ENCODE results near the gene RPL12.
A peak's percentile ranks its signal among the peaks of the same experiment; 100 is the strongest.

RPL12 gene

DNA sequence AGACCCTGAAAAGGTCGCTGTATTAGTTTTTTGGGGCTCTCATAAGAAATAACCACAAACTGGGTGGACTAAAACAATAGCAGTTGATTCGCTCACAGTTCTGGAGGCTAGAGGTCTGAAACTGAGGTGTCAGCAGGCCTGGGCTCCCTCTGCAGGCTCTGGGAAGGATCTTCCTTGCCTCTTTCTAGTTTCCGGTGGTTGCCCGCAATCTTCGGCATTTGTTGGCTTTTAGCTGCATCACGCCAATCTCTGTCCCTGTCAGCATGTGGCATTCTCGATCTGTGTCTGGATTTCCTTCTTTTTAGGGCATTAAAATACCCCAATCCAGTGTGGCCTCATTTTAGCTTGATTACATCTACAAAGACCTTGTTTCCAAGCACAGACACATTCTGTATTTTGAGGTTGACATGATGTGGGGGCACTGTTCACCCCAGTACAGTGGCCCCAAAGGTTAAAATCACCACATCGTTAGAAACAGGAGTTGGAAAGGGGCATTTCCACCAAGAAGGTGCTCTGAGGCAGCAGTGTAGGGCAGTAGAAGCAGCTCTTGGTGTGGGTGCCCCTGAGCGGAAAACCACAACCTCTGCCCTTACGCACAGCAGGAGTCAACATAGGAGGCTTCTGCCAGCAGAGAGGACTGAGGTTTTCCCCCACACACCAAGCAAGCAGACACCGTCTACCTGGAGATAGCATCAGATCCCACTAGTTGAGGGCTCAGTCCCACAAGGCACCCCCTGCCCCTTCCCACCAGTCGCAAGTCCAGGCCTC is 13.5 kb downstream of the RPL12 start:
- DNase-seq: no peak

DNA sequence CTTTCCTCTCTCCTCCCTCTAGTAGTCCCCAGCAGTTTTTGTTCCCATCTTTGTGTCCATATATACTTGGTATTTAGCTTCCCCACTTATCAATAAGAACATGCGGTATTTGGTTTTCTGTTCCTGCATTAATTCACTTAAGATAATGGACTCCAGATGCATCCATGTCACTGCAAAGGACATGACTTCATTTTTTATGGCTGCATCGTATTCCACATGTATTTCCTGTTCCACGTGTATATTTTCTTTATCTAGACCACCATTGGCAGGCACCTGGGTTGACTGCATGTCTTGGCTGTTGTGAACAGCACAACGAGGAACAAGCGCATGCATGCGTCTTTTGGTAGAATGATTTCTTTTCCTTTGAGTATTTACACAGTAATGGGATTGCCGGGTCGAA is 20.8 kb downstream of the RPL12 start:
- DNase-seq: no peak

DNA sequence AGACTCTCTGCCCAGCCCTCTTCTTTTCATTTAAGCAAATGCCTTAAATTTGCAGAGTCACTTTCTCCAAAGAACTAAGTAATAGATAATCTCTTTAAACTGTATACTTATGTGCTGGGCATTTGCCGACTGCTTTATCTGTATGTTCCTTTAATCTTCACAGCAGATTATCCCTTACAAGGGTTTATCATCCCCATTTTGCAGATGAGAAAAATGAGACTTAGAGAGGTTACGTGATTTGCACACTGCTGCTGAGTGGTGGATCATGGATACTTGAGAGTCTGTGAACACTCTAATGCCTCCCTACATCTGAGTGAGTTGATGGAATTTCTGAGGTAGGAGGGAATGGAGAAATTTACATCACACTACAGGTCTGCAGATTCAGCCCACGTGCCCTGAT is 22.9 kb downstream of the RPL12 start:
- no peak for DNase-seq

- peak; percentile 35 to 50 for DNase-seq
Measured at GRCh38 chr9:127426756-127427155, 24.4 kb downstream of the RPL12 start.

GRCh38 chr9:127424676-127424999 is 26.6 kb downstream of the RPL12 start:
- DNase-seq: no peak

DNA sequence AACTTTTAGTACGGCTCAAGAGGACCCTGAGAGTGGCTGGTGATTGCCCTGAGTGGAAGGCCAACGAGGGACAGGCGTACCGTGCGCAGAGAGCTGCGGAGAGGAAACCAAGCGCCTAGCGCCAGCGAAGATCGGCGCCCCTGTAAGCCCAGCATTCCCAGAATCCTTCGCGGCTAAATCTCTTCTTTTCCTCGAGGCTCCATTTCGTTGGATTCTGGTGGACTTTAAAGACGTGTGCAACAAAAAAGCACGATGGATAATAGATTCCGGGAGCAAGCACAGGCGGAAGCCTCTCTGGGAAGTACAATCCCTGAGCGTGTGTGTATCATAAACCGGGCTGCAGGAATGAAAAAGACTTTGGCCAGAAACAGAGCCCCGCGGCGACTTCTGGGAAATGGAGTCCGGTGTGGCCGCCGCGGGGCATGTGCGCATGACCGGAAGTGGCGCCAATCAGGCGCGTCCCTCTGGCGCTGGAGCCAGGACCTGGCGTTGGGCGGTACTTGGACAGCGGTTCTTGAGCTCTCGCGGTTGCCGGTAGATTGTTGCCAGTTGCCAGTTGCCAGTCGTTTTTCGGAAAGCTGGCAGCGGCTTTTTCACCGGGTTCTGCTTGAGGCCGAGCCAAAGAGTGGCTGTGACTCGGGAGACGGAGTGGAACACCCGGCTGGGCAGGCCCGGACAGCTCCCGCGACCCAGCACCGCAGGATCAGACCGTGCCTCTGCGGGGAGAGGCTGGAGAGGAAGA is 27.1 kb downstream of the RPL12 start, which contains the start of gene ZNF79:
Gene ZNF79 (plus strand): TSS at position 449 of the 742 bp plus-strand sequence. CDS start 406 bp downstream, outside the sequence.
- peak; percentile 95 to 96 for DNase-seq

DNA sequence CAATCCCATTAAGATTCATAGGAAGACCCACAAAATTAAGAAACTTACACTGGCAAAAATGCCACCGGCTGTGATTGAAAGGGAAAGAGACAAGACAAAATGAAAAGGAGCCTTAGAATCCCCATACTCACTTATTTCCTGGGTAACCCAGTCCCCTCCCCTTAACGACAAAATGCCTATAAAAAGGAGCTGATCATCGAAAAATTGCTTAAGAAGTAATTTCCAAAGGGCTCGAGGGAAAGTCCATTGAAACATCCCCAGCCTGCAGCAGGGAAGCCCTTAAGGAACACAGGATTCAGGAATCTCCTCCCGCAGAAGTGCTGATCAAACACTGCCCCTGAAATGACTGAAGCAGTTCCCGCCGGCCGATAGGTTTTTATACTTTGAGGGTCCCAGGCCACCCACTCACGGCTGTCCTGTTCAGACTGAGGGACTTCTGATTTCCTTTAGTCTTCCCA is 27.7 kb downstream of the RPL12 start:
- DNase-seq: no peak

DNA sequence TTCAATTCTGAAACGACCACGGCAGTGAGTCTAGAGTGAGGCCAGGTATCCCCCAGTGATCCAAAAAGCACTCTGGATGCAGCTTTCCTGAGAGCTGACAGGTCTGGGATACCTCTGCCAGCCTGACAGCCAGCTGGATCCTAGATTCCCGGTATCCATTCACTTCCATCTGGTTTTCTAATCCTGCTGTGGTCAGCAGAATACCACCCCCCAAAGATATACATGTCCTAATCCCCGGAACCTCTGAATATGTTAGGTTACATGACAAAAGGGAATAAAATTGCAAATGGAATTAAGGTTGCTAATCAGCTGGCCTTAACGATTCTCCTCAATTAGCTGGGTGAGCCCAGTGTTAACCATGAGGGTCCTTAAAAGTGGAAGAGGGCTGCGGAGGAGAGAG is 28.4 kb downstream of the RPL12 start:
- no peak for DNase-seq

DNA sequence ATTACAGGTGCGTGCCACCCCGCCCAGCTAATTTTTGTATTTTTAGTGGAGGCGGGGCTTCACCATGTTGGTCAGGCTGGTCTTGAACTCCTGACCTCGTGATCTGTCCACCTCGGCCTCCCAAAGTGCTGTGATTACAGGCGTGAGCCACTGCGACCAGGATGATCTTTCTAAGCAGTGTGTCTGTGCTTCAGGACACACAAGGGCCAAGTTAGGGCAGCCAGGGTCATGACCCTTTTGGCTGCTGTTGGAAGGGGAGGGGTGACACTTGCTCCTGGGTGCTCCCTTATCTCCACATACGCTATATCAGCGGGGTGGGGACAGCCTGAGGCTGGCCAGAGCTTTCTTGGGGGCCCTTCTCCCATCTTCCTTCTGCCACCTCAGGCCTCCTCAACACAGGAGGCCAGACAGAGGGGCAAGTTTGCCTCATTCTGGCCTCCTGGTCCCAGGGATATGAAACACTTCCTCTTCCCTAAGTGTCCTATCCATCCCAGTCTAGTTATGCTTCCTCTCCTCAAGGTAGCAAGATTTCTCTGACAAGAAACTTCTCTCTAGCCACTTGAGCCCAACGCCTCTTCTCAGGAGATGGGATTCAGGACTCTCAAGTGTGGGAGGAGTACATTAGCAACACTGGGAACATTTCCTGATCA is 28.9 kb downstream of the RPL12 start:
- DNase-seq: no peak

DNA sequence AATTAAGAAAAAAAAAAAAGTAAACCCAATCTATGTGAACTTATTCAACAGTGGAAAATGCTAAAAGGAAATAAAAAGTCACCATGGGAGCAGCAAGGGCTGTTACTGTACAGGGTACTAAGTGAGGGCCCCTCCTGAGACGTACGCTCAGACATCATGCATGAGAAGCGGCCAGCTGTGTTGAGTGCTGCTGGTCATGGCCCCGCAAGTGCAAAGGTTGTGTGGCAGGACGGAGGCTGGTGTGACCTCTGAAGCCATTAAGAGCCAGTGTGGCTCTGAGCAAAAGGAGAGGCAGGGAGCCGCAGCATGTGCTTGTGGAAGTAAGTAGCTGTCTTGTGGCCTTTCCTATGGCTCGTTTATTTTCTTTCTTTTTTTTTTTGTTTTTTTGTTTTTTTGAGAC is 30.1 kb downstream of the RPL12 start:
- DNase-seq: no peak

DNA sequence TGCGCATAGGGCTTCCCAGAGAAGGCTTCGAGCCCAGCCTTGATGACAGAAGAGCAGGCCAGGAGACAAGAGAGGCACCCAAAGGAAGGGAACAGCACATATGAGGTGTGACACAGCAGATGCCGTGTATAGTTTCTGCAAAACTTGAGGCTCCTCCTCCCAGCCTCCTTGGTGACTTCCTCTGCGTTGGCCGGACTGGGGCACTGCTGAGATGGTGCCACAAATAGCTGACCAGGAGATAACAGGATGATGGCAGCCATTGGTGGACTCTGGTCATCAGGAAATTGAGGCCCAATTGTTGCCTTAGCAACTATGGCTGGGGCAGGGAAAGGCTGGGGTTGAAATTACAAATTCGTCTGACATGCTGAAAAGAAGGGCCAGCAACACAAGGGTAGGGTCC is 31.9 kb downstream of the RPL12 start:
- DNase-seq: no peak

DNA sequence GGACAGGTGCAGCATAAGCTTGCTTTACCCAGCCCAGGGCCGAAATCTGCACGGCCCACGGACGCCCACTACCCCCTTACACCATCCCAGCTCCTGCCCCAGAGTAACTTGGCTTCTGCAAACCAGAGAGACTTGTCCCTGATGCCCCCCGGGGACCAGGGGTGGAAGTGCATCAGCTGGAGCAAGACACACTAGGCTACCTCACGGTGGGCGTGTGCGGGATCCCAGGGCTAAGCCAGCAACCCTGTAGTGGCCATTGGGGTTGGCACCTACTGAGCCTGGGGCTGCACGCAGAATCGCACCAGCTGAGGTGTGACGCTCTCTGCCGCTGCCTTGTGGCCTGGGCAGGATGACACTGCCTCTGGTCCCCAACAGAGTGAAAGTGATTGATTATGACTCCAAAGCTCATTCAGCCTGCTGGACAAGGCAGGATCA is 33.2 kb downstream of the RPL12 start:
- peak; percentile 55 to 56 for DNase-seq

GRCh38 chr9:127417131-127418036 is 33.8 kb downstream of the RPL12 start:
- DNase-seq: no peak

GRCh38 chr9:127415657-127416056 is 35.5 kb downstream of the RPL12 start:
- DNase-seq: no peak

DNA sequence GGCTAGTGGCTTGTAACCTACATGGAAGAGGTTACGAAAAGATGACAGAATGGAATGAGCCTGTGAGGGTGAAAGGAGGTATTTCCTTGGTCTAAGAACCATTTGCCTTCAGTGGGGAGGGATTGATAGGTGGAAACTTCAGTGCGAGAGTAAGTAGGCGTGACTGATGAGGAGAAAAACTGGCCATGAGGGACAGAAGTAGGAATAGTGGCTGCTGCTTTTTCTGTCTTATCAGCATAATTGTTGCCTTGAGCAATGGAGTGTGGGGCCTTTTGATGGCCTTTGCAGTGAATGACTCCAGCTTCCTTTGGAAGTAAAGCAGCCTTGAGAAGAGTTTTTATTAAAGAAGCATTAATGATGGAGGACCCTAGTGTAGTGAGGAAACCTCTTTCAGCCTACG is 36.1 kb downstream of the RPL12 start:
- no peak for DNase-seq

GRCh38 chr9:127411122-127411521 is 40.1 kb downstream of the RPL12 start:
- DNase-seq: no peak

DNA sequence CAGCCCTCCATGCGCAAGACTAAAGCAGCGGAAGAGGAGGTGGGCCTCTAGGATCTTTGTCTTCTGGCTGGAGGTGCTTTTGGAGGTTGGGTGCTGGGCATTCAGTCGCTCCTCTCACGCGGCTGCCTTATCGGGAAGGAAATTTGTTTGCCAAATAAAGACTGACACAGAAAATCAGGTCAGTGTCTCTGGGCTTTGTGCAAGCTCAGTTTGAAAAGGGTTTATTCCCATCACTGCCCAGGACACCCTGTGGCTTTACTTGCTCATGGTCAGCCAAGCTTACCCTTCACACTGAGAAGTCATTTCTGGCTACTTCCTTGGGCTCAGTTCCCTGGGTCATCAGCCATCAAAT is 43.7 kb downstream of the RPL12 start:
- no peak for DNase-seq

DNA sequence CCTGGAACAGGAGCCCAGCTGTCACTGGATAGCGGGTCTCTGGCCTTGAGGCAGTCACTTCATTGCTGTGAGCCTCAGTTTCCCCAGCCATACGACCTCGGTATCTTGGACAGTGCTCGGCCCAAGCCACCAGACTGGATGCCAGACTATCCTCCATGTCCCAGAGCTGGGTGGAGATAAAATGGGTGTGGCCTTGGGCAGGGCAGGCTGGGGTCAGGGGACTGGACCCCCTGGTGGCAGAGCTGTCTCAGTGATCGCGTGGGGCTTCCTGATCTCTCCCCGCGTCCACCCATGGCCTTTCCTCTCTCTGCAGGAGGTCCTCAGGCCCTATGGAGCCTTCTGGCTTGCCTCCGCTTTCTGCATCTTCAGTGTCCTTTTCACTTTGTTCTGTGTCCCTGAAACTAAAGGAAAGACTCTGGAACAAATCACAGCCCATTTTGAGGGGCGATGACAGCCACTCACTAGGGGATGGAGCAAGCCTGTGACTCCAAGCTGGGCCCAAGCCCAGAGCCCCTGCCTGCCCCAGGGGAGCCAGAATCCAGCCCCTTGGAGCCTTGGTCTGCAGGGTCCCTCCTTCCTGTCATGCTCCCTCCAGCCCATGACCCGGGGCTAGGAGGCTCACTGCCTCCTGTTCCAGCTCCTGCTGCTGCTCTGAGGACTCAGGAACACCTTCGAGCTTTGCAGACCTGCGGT is 44.3 kb downstream of the RPL12 start:
- no peak for DNase-seq

- DNase-seq: no peak
Measured at GRCh38 chr9:127405344-127406125, 45.7 kb downstream of the RPL12 start.

GRCh38 chr9:127404631-127405030 is 46.6 kb downstream of the RPL12 start:
- DNase-seq: no peak

DNA sequence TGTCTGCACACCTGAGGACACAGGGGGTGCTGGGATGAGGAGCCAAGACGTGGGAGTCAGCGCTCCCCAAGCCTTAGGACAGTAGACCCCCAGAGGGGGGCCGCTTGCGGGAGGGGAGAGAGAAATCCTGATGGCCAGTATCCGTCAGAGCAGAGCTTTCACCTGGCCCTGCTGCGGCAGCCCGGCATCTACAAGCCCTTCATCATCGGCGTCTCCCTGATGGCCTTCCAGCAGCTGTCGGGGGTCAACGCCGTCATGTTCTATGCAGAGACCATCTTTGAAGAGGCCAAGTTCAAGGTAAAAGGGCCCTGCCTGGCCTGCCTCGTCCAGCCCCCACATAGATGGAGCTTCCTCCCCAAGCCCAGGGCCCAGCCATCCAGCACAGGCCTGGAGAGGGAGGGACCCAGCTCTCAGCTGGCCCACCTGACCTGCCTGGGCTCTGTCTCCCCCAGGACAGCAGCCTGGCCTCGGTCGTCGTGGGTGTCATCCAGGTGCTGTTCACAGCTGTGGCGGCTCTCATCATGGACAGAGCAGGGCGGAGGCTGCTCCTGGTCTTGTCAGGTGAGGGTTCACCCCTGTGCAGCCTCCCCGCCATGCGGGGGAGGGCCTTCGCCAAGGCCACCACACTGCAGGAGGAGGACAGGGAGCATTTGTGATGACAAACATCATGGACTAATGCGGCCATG is 47.6 kb downstream of the RPL12 start:
- no peak for DNase-seq
